NCI-H748 treated with DMSO at 0.1 percent for 48 hours (cell line): Measurements from ENCODE around the gene RD3L.

ENCODE experiments used
- DNase-seq: peaks from one replicate; lab custom pipeline; 2025; lab: John Stamatoyannopoulos, UW

Gene RD3L

GRCh38 chr14:103894723-103895059 is 47.6 kb downstream of the RD3L start:
- no peak for DNase-seq

GRCh38 chr14:103894034-103894722 is 48.2 kb downstream of the RD3L start:
- no peak for DNase-seq

- DNase-seq: no peak
Measured at GRCh38 chr14:103892247-103892646, 50.1 kb downstream of the RD3L start.

- no peak for DNase-seq
Measured at GRCh38 chr14:103891667-103892215, 50.6 kb downstream of the RD3L start.

- no peak for DNase-seq
Measured at GRCh38 chr14:103890821-103891666, 51.3 kb downstream of the RD3L start.
